GM21423 (cell line): ENCODE measurements around the gene GAL.
"Not testable (repeated sequence)": the region's sequence is repeated elsewhere in the genome, so short reads cannot be mapped to it uniquely, and the experiment has no call there.

Experiments used
- ATAC-seq: cut with Tn5 transposase; IDR thresholded peaks from one replicate; pipeline ENCODE4 v1.9.1; 2021; ENCODE audit warnings: mild to moderate bottlenecking, moderate library complexity; ENCODE audit not compliant: unreplicated experiment

Gene GAL

GRCh38 chr11:68684385-68685356 lies at the start of gene GAL:
TSS of gene GAL (plus strand) at chr11:68684544. CDS start at chr11:68684924, 380 bp downstream.
- no peak for ATAC-seq

GRCh38 chr11:68634606-68635005 lies 49.7 kb upstream of the GAL start:
- not testable (repeated sequence) for ATAC-seq

- ATAC-seq: not testable (repeated sequence)
These were observed 49.2 kb upstream of the GAL start for GRCh38 chr11:68635172-68635571.

- ATAC-seq: not testable (repeated sequence)
These were observed 48.5 kb upstream of the GAL start for GRCh38 chr11:68635883-68636282.

- not testable (repeated sequence) for ATAC-seq
These were observed 45.0 kb upstream of the GAL start for GRCh38 chr11:68639322-68639721.

GRCh38 chr11:68641880-68642279 lies 42.5 kb upstream of the GAL start:
- ATAC-seq: no peak

GRCh38 chr11:68643585-68643984 lies 40.8 kb upstream of the GAL start:
- no peak for ATAC-seq

- no peak for ATAC-seq
These were observed 37.5 kb upstream of the GAL start for GRCh38 chr11:68646832-68647231.

- ATAC-seq: no peak
These were observed 34.3 kb upstream of the GAL start for GRCh38 chr11:68649851-68650555.

GRCh38 chr11:68650801-68651200 lies 33.5 kb upstream of the GAL start:
- no peak for ATAC-seq

- ATAC-seq: no peak
These were observed 32.9 kb upstream of the GAL start for GRCh38 chr11:68651208-68651984.

GRCh38 chr11:68651985-68652682 lies 32.2 kb upstream of the GAL start:
- ATAC-seq: no peak

GRCh38 chr11:68652683-68653156 lies 31.6 kb upstream of the GAL start:
- no peak for ATAC-seq

- ATAC-seq: no peak
These were observed 30.6 kb upstream of the GAL start for GRCh38 chr11:68653486-68654430.

- no peak for ATAC-seq
These were observed 29.4 kb upstream of the GAL start for GRCh38 chr11:68654978-68655377.

GRCh38 chr11:68655406-68655805 lies 28.9 kb upstream of the GAL start:
- ATAC-seq: no peak

- no peak for ATAC-seq
These were observed 28.5 kb upstream of the GAL start for GRCh38 chr11:68655806-68656205.

- no peak for ATAC-seq
These were observed 27.1 kb upstream of the GAL start for GRCh38 chr11:68657021-68657780.

GRCh38 chr11:68658097-68658496 lies 26.2 kb upstream of the GAL start:
- no peak for ATAC-seq
